ENCODE measurements around the gene ST6GAL1.
A peak's percentile ranks its signal among the peaks of the same experiment; 100 is the strongest.

The ST6GAL1 gene

DNA sequence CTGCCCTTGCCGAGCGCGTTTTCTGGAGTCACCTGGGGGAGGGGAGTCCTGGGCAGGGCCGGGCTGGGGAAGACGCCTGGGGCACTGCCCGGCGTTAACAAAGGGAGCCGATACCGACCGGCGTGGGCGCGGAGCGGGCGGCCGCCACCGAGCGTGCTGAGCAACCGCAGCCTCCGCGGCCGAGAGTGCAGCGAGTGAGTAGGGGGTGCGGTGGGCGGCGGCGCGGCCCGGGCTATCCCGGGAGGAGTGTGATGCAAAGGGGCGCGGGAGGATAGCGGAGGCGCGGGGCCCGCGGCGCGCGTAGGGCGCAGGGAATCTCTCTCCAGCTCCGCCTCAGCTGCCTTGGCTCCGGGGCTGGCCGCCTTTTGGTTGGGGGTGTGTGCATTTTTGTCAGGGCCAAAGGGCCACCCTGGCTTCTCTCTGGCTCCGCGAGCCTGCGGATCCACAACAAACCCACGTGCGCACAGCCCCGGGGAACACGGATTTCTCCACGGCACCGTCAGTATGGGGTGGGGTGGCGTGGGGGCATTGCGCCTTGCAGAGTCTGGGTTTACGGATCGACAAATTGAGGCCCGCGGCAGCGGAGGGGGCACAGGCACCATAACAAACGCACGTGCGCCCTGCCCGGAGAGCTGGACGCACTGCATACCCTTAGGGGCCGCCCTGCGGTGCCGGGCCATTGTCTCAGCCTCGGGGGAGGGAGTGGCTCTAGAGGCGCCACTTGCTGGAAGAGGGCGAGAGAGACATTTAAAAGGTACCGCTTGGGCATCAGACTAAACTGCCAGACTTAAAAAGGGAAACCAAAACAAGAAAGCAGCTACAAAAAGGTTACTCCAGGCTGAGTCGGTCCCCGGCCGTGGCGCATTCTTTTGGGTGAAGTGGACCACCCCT lies 560 bp downstream of the ST6GAL1 start:
- TF ChIP-seq, protein P1, sequence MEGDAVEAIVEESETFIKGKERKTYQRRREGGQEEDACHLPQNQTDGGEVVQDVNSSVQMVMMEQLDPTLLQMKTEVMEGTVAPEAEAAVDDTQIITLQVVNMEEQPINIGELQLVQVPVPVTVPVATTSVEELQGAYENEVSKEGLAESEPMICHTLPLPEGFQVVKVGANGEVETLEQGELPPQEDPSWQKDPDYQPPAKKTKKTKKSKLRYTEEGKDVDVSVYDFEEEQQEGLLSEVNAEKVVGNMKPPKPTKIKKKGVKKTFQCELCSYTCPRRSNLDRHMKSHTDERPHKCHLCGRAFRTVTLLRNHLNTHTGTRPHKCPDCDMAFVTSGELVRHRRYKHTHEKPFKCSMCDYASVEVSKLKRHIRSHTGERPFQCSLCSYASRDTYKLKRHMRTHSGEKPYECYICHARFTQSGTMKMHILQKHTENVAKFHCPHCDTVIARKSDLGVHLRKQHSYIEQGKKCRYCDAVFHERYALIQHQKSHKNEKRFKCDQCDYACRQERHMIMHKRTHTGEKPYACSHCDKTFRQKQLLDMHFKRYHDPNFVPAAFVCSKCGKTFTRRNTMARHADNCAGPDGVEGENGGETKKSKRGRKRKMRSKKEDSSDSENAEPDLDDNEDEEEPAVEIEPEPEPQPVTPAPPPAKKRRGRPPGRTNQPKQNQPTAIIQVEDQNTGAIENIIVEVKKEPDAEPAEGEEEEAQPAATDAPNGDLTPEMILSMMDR (IDR thresholded peaks at IDR 0.05; ENCODE audit: unreplicated experiment in 3 of 3): no peak
- H3K27me3 Mint-ChIP-seq (ENCODE audit: low read depth): peaks cover 37% of the 10 kb centered on the region
- H3K36me3 Mint-ChIP-seq (ENCODE audit: low read depth): peaks cover 22% of the 10 kb centered on the region
- H3K9me3 Mint-ChIP-seq: no peaks in the 10 kb centered on the region
- H3K27ac Mint-ChIP-seq: peak overlapping the region; percentile 87 to 95 (median 92)
- peaks cover 26% of the 10 kb centered on the region for H3K4me1 Mint-ChIP-seq
- H3K4me3 Mint-ChIP-seq: peak overlapping the region; percentile 95 to 98 (median 97)

DNA sequence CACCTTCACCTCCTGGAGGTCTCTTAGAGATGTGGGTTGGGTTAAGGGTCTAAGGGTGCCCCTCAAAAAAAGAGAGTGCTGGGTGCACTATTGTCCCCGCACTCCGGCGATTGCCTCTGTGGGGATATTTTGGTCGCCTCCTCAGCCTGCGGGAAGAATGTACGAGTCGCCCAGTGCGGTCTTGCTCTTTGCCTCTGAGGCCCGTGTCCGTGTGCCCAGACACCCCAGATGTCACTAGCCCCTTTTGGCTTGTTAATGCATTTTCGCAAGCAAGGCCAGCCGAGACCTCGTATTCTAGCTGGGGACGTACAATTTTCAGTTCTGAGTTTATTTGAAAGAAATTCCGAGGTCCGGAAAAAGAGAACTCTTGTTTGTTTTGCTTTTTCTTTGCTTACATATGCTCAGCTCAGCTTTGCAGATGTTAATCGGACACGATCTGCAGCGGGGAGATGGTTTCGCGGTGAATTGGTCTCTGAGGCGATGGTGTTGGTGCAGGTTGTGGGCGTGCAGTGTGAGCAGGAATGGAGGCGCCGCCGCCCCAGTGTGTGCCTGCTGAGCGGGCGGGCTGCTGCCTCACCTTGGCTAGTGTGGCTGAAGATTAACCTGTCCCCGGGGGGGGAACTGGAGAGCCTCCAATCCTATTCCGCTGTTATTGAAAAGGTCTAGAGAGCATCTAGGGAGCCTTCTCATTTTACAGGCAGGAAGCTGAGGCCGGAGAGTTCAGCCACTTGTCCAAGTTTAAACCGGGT lies 1.4 kb downstream of the ST6GAL1 start:
- Mint-ChIP-seq H3K4me3 (peak overlapping the region; percentile 95 to 98 (median 97)), H3K36me3 (ENCODE audit: low read depth) (peaks cover 25% of the 10 kb centered on the region), H3K4me1 (peaks cover 26% of the 10 kb centered on the region), H3K27ac (peak overlapping the region; percentile 87 to 95 (median 92)), H3K9me3 (no peaks in the 10 kb centered on the region), H3K27me3 (ENCODE audit: low read depth) (peaks cover 32% of the 10 kb centered on the region)
- TF ChIP-seq, protein P1 (IDR thresholded peaks at IDR 0.05; ENCODE audit: unreplicated experiment in 3 of 3): no peak

DNA sequence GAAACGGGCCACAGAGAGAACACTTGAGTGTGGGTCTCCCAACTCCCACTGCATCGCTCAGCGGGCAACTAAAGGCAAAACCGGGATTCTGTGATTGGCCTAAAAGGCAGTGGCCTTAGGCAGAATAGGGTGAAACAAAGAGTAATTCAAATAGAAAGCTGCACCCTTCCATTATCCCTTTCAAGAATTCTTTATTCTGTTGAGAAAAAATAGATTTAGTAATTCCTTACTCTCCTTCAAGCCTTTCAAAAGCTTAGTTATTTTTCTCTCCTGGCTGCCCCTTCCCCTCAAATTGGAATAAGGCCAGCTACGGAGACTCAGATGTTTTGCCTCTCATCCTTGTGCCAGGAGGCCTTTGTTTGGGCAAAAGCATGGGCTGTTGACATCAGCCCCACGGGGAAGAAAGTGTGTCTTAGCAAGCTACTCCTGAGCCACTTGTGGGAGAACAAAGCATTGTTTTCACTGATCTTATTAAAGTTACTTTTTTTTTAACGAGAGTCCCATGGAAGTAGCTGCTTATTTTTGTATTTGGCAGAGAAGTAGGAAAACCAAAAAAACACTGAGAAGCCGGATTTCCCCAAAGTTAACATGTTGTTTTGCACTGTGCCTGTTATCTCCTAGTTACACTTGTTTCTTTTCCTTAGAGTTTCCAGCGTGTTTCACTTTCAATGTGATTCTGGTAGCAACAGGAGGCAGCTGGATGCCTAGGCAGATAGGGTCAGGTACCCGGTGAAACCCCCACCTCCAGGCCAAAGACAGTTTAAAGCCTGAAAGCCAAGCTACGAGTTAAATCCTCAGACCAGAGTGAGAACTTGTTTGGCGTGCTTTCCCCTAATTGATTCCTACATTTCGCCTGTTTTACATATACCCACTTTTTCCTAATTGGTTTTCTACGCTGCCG lies 2.2 kb downstream of the ST6GAL1 start:
- peaks cover 32% of the 10 kb centered on the region for H3K27me3 Mint-ChIP-seq (ENCODE audit: low read depth)
- H3K27ac Mint-ChIP-seq: peak overlapping the region; percentile 87 to 95 (median 92)
- no peaks in the 10 kb centered on the region for H3K9me3 Mint-ChIP-seq
- TF ChIP-seq, protein P1 (IDR thresholded peaks at IDR 0.05; ENCODE audit: unreplicated experiment in 3 of 3): no peak
- peaks cover 31% of the 10 kb centered on the region for H3K36me3 Mint-ChIP-seq (ENCODE audit: low read depth)
- H3K4me1 Mint-ChIP-seq: peaks cover 26% of the 10 kb centered on the region
- peak overlapping the region; percentile 95 to 98 (median 97) for H3K4me3 Mint-ChIP-seq

DNA sequence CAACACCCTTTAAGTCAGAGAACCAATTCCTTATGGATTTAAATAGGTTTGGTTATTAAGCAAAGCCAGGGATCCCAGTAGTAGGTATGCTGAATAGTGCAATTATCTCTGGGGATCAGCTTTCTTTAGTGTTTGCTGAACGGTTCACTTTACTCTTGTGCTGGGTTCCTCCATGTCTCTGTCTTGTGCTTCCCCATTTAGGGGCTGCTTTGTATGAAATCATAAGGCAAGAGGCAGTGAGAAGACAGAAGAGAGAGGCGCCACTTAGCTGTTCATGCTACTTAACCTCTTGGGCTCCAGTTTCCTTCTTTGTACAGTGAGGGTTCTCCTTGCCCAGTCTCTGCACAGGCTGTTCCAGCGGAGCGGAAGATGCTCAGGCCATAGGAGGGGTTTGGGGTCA lies 3.5 kb downstream of the ST6GAL1 start:
- peaks cover 33% of the 10 kb centered on the region for H3K4me1 Mint-ChIP-seq
- H3K27me3 Mint-ChIP-seq (ENCODE audit: low read depth): peaks cover 30% of the 10 kb centered on the region
- H3K9me3 Mint-ChIP-seq: no peaks in the 10 kb centered on the region
- peak overlapping the region in 2 of 3 experiments; percentile 17 to 25 for H3K4me3 Mint-ChIP-seq
- H3K36me3 Mint-ChIP-seq (ENCODE audit: low read depth): peaks cover 34% of the 10 kb centered on the region
- peak overlapping the region in 2 of 3 experiments; percentile 12 to 92 for H3K27ac Mint-ChIP-seq
- TF ChIP-seq, protein P1 (IDR thresholded peaks at IDR 0.05; ENCODE audit: unreplicated experiment in 3 of 3): no peak

DNA sequence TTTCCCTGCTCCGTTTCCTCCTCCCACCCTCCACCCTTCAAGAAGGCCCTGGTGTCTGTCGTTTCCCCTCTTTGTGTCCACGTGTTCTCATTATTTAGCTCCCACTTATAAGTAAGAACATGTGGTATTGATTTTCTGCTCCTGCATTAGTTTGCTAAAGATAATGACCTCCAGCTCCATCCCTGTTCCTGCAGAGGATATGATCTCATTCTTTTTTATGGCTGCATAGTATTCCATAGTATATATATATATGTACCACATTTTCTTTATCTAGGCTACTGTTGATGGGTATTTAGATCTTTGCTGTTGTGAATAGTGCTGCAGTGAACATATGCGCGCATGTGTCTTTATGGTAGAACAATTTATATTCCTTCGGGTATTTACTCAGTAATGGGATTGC lies 4.8 kb downstream of the ST6GAL1 start:
- Mint-ChIP-seq H3K27me3 (ENCODE audit: low read depth) (peaks cover 20% of the 10 kb centered on the region), H3K9me3 (no peaks in the 10 kb centered on the region), H3K36me3 (ENCODE audit: low read depth) (peaks cover 36% of the 10 kb centered on the region), H3K27ac (peak overlapping the region in 2 of 3 experiments; percentile 14 to 81), H3K4me3 (peak overlapping the region in 1 of 3 experiments; percentile 20), H3K4me1 (peaks cover 34% of the 10 kb centered on the region)
- TF ChIP-seq, protein P1 (IDR thresholded peaks at IDR 0.05; ENCODE audit: unreplicated experiment in 3 of 3): no peak

Measured in nephron (organoid).